ENCODE data around the gene VAMP1.
A peak's percentile ranks its signal among the peaks of the same experiment; 100 is the strongest.
"Not testable (repeated sequence)": the region's sequence is repeated elsewhere in the genome, so short reads cannot be mapped to it uniquely, and the experiment has no call there.

Gene VAMP1

DNA sequence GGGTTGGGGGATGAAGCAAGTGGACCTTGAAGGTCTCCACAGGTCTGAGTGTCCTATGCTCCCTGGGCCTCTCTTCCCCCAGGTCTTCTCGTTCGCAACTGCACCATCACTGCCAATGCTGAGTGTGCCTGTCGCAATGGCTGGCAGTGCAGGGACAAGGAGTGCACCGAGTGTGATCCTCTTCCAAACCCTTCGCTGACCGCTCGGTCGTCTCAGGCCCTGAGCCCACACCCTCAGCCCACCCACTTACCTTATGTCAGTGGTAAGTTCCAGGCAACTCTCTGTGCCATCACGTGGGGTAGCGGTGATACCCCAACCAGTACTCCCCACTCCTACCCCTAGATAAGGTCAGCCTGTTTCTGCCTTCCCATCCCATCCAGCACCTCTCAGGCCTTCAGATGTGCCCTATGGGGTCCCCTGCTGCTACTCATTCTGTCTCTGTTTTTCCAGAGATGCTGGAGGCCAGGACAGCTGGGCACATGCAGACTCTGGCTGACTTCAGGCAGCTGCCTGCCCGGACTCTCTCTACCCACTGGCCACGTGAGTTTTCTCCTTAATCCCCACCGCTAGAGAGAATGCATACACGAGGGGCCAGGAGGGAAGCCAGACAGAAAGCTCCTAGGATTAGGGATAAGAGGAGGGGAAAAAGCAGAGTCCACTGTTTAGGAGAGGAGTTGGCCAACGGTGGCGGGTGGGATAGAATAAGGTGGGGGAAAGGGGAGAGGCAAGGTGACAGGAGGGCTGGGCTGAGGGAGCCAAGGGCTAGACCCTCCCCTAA is 20.2 kb downstream of the VAMP1 start:
- DNase-seq, result no peak

DNA sequence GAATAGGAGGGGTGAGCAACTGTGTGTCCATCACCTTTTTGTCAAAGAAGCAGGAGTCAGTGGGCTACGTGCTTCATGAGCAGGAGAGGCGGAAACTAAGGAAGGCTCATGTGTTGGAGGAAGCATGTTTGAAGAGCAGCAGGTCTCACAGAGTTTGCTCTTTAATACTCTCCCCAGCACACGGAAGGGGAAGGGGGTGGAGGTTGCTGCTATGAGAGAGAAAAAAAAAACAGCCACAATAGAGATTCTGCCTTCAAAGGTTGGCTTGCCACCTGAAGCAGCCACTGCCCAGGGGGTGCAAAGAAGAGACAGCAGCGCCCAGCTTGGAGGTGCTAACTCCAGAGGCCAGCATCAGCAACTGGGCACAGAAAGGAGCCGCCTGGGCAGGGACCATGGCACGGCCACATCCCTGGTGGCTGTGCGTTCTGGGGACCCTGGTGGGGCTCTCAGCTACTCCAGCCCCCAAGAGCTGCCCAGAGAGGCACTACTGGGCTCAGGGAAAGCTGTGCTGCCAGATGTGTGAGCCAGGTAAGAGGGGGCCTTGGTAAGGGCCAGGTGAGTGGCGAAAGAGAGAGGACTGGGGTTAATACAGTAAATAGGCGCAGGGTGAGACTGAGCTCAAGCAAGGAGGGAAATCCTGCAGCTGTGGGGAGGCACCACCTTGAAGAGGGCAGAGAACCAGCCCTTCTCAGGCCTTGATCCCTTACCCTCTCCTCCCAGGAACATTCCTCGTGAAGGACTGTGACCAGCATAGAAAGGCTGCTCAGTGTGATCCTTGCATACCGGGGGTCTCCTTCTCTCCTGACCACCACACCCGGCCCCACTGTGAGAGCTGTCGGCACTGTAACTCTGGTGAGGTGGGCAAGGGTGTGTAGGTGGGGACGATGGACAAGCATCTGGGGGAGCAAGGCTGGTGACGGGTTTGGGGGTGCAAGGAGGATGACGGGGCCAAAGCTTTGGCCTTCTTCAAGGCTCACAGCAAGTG is 25.5 kb downstream of the VAMP1 start, which contains the start of gene CD27:
Gene CD27, plus strand, starts transcription at position 252 of the 985 bp plus-strand sequence. Its CDS starts 141 bp downstream, at position 393.
- peak; percentile 68 for DNase-seq

DNA sequence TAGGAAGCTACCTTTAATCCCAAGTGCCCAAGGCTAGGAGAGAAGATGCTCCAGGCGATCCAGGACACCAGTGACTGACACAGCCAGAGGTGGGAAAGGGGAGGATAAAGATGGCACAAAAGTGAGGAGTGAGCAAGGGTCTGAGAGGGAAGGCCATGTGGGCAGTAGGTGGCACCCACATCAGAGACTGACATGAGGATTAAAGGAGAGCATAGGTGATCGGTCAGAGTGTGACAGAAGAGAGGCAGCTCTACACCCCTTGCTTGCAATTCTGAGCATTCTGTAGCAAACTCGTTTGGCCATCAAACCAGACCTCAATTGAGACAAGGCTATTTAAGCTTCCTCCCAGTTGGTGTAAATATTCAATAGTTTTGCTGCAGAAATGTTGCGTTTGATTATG is 26.4 kb downstream of the VAMP1 start:
- no peak for DNase-seq

DNA sequence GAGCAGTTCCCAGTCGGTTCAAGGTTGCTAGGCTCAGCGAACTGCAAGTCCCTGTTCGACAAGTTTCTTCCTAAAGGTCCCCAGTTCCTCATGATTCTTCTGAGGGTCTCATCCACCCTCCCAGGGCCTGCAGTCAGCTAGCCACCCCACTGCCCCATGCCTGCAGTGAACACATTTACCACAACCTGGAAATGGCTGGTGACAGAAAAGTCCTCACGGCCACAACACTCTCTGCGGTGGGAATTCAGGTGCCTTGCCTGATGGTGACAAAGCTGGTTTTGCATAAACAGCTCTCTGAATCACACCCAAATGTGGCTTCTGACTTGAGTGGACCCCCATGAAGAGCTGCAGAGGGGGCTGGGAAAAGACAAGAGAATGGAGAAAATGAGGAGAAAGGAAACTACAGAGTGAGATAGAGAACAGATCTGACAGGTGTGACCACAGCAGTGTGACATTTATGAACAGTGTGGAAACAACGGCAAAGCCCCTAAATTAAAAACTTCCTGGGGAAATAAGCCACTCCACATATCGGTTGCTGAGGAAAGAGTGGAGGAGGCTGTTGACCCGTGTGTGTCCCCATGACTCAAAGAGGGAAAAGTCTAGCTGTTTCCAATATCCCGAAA is 27.0 kb downstream of the VAMP1 start:
- peak; percentile 50 for DNase-seq

DNA sequence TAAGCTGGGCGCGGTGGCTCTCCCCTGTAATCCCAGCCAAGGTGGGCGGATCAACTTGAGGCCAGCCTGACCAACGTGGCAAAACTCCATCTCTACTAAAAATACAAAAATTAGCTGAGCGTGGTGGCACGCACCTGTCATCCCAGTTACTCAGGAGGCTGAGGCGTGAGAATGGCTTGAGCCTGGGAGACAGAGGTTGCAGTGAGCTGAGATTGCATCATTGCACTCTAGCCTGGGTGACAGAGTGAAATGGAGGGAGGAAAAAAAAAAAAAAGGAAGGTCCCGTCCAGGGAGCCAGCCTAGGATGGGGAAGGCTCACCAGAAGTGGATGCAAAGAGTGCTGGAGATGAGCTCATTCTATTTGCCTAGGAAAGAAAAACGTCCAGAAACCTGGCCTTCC is 27.6 kb downstream of the VAMP1 start:
- DNase-seq, result no peak

DNA sequence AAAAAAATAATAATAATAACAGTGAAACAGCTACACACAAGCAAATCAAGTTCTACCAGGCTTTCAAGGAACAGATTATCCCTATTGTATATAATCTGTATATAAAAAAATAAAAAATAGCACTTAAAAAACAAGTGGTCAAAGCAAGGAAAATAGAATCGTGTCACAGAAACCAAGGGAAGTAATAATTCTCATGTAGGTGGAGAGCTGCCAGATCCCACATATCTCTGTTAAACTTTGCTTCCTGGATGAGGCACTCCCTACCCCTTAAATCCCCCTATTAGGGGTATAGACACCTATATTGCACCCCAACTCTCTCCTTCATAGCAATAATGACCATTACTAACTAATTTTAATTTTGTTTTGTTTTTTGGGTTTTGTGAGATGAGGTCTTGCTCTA is 30.1 kb downstream of the VAMP1 start:
- DNase-seq, result no peak

DNA sequence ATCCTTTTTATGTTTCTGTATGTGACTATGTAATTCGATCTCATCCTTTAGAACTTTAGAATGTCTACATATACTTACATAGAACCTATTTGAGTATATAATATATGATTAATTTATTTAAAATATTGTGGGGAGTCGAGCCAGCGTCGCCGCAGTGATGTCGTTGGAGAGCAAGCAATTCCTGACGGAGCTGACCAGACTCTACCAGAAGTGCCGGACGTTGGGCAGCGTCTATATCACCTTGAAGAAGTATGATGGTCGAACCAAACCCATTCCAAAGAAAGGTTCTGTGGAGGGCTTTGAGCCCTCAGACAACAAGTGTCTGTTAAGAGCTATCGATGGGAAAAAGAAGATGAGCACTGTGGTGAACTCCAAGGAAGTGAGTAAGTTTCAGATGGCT is 32.1 kb downstream of the VAMP1 start:
- no peak for DNase-seq

DNA sequence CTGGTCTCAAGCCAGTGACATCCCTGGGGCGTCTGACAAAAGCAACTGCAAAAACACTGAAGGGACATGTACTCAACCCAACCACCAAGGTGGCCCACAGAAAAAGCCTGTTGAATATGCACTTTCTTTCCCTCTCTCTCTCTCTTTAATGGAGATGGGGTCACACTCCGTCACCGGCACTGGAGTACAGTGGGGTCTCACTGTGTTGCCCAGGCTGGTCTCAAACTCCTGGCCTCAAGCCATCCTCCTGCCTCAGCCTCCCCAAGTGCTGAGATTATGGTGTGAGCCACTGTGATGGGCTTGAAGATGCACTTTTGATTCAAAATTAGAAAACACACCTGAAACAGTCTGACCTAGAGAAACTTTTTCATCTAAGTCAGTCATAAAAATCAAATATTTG is 32.9 kb downstream of the VAMP1 start:
- DNase-seq, result no peak

DNA sequence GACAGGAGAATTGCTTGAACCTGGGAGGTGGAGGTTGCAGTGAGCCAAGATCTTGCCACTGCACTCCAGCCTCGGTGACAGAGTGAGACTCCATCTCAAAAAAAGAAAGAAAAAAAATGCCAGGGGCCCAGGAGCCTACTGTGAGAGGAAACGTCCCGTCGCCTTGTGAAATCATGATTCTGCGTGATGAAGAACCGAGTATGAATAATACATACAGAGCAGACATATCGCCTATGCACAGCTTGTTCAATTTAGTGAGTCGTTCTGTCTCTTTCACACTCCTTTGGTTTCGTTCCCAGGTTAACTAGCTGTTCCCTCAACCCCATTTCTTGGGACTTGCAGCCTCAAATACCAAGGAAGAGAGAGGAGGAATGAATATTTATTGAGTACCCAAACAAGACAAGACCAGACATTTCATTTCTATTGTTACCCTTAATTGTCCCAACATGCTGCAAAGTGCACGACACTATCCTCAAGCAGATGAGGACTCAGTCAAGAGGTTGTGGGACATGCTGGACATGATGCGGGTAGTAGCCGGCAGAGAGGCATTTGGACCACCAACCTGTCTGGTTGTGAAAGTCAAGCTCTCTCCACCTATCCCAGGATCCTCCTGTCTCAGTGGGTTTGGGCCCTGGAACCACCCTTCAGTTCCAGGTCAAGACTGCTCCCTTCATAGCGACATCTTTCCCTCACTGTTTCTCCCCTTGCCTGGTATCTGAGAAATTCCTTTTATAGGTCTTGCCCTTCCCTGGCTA is 34.3 kb downstream of the VAMP1 start:
- DNase-seq, result no peak

DNA sequence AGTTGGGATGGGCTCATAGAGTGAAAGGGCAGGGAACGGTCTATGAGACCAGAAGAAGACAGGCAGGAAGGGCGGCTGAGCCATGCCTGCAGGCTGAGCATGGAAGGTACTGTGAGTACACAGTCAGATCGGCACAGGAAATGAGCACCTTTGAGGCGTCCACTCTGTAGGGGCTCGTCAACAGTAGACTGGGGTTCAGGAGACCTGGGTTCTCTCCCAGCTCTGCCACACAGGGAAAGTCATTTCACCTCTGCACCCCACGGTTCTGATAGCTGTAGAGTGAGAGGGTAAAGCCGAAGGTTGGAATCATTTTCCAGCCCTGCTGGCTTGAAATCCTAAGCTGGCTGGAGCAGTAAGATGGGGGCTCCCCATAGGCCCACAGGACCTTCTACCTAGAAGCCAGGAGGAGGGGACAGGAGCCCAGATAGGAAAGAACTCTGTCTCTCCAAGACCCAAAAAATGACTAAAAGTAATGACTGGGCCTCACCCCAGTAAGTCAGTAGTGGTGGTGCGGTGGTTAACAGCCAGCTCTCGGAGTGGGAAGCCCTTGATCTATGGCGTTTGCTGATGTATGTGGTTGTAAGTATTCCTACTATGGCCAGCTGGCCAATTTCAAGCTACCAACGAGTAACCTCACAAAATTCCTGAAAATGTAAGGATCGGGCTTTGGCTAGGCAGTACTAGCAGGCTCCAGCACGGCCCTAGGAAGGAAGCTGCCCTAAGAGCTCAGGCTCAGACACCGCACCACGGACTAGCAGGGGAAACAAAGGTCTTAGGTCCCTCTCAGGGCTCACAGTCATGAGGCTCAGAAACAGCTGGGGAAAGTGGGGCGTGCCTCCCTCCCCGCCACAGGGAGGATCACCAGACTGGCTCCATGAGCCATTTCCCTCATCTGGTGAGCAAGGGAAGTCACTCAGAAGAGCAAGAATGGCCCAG is 36.0 kb downstream of the VAMP1 start:
- peak; percentile 71 for DNase-seq

DNA sequence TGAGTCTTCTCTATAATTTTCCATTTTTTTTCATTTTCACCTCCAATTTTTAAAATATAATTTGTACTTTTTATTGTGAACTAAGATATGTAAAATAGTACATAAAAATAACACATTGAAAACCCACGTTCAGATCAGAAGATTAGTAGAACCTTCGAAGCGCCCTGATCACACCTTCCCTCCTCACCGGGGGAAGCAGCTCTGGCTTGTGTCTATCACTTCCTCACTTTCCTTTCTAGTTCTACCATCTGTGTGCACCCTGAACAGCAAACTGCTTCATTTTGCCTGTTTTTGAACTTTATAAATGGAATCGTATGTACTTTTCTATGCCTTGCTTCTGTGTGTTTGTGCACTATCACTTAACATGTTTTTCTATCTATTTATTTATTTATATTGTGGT is 37.5 kb downstream of the VAMP1 start:
- DNase-seq, result peak; percentile 49

DNA sequence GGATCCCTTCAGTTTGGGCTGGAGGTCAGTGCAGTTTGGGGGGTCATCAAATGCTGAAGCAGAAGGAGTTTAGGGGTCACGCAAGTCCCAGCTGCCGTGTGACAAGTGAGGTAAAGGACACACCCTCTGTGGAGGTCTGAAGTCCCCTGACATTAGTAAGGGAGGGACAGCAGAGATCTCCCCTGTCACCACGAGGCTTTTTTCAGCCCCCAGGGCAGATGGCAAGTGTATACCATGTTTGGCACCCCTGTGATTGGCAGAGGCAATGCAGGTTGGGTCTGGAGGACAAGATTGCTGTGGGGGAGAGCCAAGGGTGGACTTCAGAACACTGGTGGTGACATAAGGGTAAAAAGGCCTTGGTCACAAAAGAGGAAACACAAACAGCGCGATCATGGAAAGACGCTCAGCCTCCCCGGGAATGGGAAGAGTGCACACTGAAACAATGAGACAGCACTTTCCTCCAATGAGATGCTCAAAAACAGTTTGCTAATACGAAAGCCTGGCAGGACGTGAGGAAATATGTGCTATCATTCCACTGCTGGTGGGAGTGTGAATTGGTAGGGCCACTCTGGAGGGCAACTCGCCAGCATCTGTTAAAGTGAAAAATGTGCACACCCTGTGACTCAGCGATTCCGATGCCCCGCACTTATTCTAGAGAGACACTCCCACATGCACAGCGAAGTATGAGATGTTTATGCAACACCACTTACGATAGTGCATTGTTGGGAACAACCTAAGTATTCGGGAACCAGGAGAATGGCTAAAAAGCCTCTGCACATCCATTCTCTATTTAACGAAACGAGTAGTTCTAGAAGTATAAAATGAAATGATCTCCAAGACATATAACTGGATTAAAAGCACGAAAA is 40.1 kb downstream of the VAMP1 start:
- DNase-seq, result peak; percentile 46

DNA sequence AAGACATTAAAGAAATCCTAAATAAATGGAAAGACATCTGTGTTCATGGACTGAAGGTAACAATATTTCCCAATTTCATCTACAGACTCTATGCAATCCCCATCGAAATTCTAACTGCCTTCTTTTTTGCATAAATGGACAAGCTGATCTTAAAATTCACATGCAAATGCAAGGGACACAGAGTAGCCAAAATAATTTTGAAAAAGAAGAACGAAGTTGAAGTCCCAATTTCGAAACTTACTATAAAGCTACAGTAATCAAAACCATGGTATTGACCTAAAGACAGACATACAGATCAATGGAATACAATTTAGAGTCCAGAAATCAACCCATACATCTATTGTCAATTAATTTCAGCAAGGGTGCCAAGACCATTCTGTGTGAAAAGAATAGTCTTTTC is 42.2 kb downstream of the VAMP1 start:
- no peak for DNase-seq

DNA sequence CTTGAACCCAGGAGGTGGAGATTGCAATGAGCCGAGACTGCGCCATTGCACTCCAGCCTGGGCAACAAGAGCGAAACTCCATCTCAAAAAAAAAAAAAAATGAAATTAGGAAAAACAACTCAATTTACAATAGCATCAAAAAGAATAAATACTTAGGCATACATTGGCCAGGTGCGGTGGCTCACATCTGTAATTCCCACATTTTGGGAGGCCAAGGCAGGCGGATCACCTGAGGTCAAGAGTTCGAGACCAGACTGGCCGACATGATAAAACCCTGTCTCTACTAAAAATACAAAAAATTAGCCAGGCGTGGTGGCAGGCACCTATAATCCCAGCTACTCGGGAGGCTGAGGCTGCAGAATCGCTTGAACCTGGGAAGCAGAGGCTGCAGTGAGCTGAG is 42.7 kb downstream of the VAMP1 start:
- DNase-seq, result not testable (repeated sequence)

DNA sequence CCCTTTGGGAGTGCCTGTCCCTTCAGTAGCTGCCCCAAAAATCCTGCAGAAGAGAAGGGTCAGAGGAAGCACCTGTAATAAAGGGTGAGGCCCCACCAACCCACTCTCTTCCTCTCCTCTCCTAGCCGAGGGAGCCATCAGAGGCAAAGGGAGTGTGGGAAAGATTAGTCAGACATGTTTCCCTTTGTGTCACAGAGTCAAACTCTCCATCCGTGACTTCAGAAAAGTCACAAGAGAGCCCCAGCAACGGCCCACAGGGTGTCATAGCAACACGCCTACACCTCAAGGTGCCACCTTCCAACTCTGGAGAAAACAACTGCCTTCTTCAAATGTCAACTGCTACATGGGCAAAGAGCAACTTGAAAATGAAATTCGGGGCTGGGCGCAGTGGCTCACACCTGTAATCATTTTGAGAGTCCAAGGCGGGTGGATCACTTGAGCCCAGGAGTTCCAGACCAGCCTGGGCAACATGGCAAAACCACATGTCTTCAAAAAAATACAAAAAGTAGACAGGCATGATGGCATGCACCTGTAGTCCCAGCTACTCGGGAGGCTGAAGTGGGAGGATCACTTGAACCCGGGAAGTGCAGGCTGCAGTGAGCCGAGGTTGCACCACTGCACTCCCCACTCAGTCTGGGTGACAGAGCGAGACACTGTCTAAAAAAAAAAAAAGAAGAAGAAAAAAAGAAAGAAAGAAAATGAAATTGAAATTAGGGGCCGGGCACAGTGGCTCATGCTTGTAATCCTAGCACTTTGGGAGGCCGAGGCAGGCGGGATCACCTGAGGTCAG is 43.4 kb downstream of the VAMP1 start:
- DNase-seq, result peak; percentile 90

DNA sequence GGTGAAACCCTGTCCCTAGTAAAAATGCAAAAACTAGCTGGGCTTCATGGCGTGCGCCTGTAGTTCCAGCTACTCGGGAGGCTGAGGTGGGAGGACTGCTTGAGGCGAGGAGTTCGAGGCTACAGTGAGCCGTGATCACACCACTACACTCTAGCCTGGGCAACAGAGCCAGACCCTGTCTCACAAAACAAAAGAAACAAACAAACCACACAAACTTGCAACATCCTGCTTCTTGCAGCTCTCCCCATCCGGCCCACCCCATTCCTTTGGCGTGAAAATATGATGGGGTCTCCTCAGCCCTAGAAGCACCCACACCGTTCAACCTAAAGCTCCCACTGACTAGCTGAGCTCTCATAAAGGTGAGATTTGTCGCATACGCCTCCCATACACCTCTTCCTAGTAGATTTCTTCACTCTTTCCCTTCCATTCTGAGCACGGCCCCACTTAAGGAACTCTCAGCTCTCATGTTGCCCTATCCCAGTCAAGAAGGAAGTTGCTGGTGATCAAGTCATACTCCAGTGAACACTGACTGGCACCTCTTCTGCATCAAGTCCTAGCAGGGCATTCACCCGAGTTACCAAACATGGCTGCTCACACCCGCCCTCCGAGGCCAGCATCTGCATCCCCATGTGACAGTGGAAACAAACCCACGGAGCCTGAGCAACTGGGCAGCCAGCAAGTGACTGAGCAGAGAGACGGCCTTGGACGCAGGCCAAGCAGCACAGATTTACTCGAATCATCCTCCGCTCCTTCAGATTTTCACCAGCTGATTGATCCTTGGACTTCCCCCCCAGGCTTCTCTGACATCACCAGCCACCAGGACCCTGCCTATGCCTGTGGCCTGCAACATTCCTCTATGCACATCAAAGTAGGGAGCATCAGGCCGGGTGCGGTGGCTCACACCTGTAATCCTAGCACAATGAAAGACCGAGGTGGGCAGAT is 44.6 kb downstream of the VAMP1 start:
- peak; percentile 18 for DNase-seq

DNA sequence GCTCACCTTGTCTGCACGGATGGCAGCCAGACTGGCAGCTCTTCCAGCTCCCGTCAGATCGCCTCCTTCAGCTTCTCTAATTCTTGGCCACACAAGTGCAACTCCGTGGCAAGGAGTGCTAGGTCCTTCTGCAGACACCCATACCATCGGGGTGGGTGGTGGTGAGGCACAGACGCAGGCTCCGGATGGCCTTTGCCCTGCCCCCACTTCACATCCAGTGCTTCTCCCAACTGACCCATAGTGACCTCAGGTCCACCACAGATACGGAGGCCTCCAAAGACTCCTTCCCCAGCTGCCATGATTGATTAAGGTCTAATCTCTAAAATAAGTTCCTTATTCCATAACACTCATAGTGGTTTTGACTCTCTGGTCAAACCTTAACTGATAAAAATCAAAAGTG is 45.6 kb downstream of the VAMP1 start:
- no peak for DNase-seq

DNA sequence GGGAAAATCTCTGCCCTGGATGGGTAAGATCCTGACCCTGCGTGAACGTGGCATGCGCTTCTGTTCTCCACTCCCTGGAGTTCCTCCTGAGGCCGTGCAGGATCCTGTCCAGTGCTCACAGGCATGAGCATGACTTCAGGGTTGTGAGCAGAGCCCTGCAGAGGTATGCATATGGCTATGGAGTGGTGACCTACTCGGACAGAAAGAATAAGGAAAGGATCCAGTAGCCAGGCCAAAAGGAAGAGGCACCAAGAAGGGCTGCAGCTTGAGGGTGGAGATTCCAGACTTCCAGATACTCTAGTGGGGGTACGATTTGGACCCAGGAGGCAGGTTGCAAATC is 46.5 kb downstream of the VAMP1 start:
- DNase-seq, result no peak

Measured in CD4-positive, alpha-beta T cell treated with Interleukin-6 for 4 hours (primary cell).